ENCODE measurements around the gene PRR29. TPM values are rescaled to one million over a fixed set of nuclear protein-coding genes. Genes with fewer than 3 reads are reported as not detected.

The PRR29 gene
- not detected in 2 replicates for total RNA-seq

- Mint-ChIP-seq H3K36me3 (ENCODE audit: low read depth) (peaks cover 6% of the 10 kb centered on the region), H3K4me3 (peak within 1 kb of the TSS; percentile 87), H3K9me3 (no peaks in the 10 kb centered on the region), H3K27ac (no peak within 1 kb of the TSS), H3K27me3 (peaks cover 4% of the 10 kb centered on the region), H3K4me1 (peaks cover 32% of the 10 kb centered on the region)
- ChIA-PET CTCF (interaction anchor here (1.4 kb wide), 1 partner anchor 27 kb away, joined by 4 read pairs; no protein-coding TSS in a partner anchor), POLR2A (interaction anchor here (0.9 to 1.4 kb wide), 2 partner anchors 22 to 78 kb away, joined by 3 to 9 read pairs; partner anchors contain the start of gene ICAM2)
- DNase-seq = peak; percentile 67
- ATAC-seq (ENCODE audit: low read depth) = peak; percentile 73
- TF ChIP-seq CTCF (IDR thresholded peaks at IDR 0.05) = no peak
- intact Hi-C loops (cut with micrococcal nuclease) = loop anchor here (2.0 kb wide), 1 partner anchor 23 kb away; the partner anchor contains the start of gene ICAM2
Measured at GRCh38 chr17:63998050-63998720, at the start of gene PRR29. Gene PRR29 (plus strand): TSS chr17:63998351. CDS start chr17:63998365, 14 bp downstream.

GRCh38 chr17:63948521-63948920, 49.6 kb upstream of the PRR29 start:
- H3K4me1 Mint-ChIP-seq = peaks cover 53% of the 10 kb centered on the region
- DNase-seq (no peak), ATAC-seq (ENCODE audit: low read depth) (no peak)
- intact Hi-C loops (cut with micrococcal nuclease) = no loop called here
- no peaks in the 10 kb centered on the region for H3K9me3 Mint-ChIP-seq
- no peak overlapping the region for H3K4me3 Mint-ChIP-seq
- no peaks in the 10 kb centered on the region for H3K36me3 Mint-ChIP-seq (ENCODE audit: low read depth)
- no peaks in the 10 kb centered on the region for H3K27me3 Mint-ChIP-seq
- CTCF ChIA-PET = interaction anchor here (3.2 to 8.3 kb wide), 3 partner anchors 31 to 185 kb away, joined by 16 to 162 read pairs (median 70); partner anchors contain the start of genes CSHL1 and GH1
- POLR2A ChIA-PET = interaction anchor here (0.9 to 3.2 kb wide), 4 partner anchors 17 to 71 kb away, joined by 3 to 29 read pairs (median 4); partner anchors contain the start of gene CD79B
- no peak overlapping the region for H3K27ac Mint-ChIP-seq
- TF ChIP-seq CTCF (IDR thresholded peaks at IDR 0.05) = no peak

- ATAC-seq (ENCODE audit: low read depth) = no peak
- H3K4me1 Mint-ChIP-seq = peaks cover 58% of the 10 kb centered on the region
- intact Hi-C loops (cut with micrococcal nuclease) = no loop called here
Measured at GRCh38 chr17:63949576-63950250, 48.4 kb upstream of the PRR29 start.

GRCh38 chr17:63950940-63951907, 46.9 kb upstream of the PRR29 start:
- POLR2A ChIA-PET = interaction anchor here (0.6 to 5.1 kb wide), 10 partner anchors 20 to 69 kb away, joined by 3 to 33 read pairs (median 8); partner anchors contain the start of genes CD79B, CSHL1, GH1 and ICAM2

More at GRCh38 chr17:63949576-63950250, 48.4 kb upstream of the PRR29 start:
- no peak overlapping the region for H3K4me3 Mint-ChIP-seq
- CTCF ChIA-PET = interaction anchor here (1.0 to 9.4 kb wide), 12 partner anchors 13 to 183 kb away, joined by 4 to 162 read pairs (median 8); partner anchors contain the start of genes CD79B, CSHL1, GH1 and ICAM2
- POLR2A ChIA-PET = interaction anchor here (0.9 to 5.1 kb wide), 8 partner anchors 18 to 70 kb away, joined by 3 to 33 read pairs (median 12); partner anchors contain the start of genes CD79B, CSHL1, GH1 and ICAM2
- H3K27ac Mint-ChIP-seq = no peak overlapping the region
- no peaks in the 10 kb centered on the region for H3K9me3 Mint-ChIP-seq
- H3K27me3 Mint-ChIP-seq = no peaks in the 10 kb centered on the region
- no peak for TF ChIP-seq CTCF (IDR thresholded peaks at IDR 0.05)
- DNase-seq = no peak
- H3K36me3 Mint-ChIP-seq (ENCODE audit: low read depth) = no peaks in the 10 kb centered on the region

More at GRCh38 chr17:63950940-63951907, 46.9 kb upstream of the PRR29 start:
- DNase-seq = peak; percentile 59
- intact Hi-C loops (cut with micrococcal nuclease) = loop anchor here (1.0 kb wide), 2 partner anchors 32 to 40 kb away; partner anchors contain the start of gene CSHL1
- no peak for ATAC-seq (ENCODE audit: low read depth)
- Mint-ChIP-seq H3K36me3 (ENCODE audit: low read depth) (no peaks in the 10 kb centered on the region), H3K4me1 (peaks cover 51% of the 10 kb centered on the region), H3K9me3 (no peaks in the 10 kb centered on the region), H3K27me3 (no peaks in the 10 kb centered on the region), H3K27ac (no peak overlapping the region), H3K4me3 (no peak overlapping the region)
- no peak for TF ChIP-seq CTCF (IDR thresholded peaks at IDR 0.05)
- CTCF ChIA-PET = interaction anchor here (0.7 to 9.4 kb wide), 17 partner anchors 9 to 182 kb away, joined by 3 to 162 read pairs (median 7); partner anchors contain the start of genes CD79B, CSHL1, GH1 and ICAM2

Measured in activated B cell treated with CpG ODN at 0.5 μM for 24 hours (primary cell).